Sigmoid colon (tissue), 4 donors: Measurements from ENCODE around the gene SLC25A15.

ENCODE experiments used
- POLR2A ChIP-seq, 2 donors: fragments of 450-650 bp; IDR thresholded peaks; one replicate each; pipeline ENCODE4 v1.6.1; 2016; ENCODE audit warnings: antibody characterized with exemption in 2 of 2, mild to moderate bottlenecking in 2 of 2, moderate library complexity in 2 of 2
- POLR2AphosphoS5 ChIP-seq, 4 donors: sonication (generic); formaldehyde crosslinking; IDR thresholded peaks; one replicate each; pipeline ENCODE4 v1.6.1; 2017; ENCODE audit warnings: antibody characterized with exemption in 4 of 4

- no peak for TF ChIP-seq POLR2AphosphoS5 (IDR thresholded peaks at IDR 0.05)
- no peak for TF ChIP-seq POLR2A (IDR thresholded peaks at IDR 0.05)
Measured at GRCh38 chr13:40786568-40786996, 2.8 kb upstream of the SLC25A15 start.
